ENCODE results near the gene NACC1.

NACC1 gene

GRCh38 chr19:13094771-13095392 is 23.2 kb upstream of the NACC1 start:
- Histone ChIP-seq H3K27ac (ENCODE audit: insufficient read depth, low read depth, low read length, poor library complexity, severe bottlenecking) (peak overlapping the region; percentile 13), H3K9me3 (ENCODE audit: control insufficient read depth, low read length) (no peaks in the 10 kb centered on the region), H3K36me3 (ENCODE audit: control insufficient read depth, insufficient read depth, low read length) (no peaks in the 10 kb centered on the region), H3K27me3 (ENCODE audit: control insufficient read depth, insufficient read depth, low read length, poor library complexity, severe bottlenecking) (peaks cover 95% of the 10 kb centered on the region), H3K4me1 (ENCODE audit: control insufficient read depth, insufficient read depth, low read length) (peaks cover 32% of the 10 kb centered on the region), H3K4me3 (ENCODE audit: insufficient read depth, low read depth, low read length) (peak overlapping the region; percentile 34)
- WGBS, 2 experiments, result 4% methylated on average over 16 of the region's 16 CpGs

GRCh38 chr19:13095393-13095784 is 22.7 kb upstream of the NACC1 start:
- Histone ChIP-seq H3K36me3 (ENCODE audit: control insufficient read depth, insufficient read depth, low read length) (no peaks in the 10 kb centered on the region), H3K27me3 (ENCODE audit: control insufficient read depth, insufficient read depth, low read length, poor library complexity, severe bottlenecking) (peaks cover 95% of the 10 kb centered on the region), H3K4me1 (ENCODE audit: control insufficient read depth, insufficient read depth, low read length) (peaks cover 32% of the 10 kb centered on the region), H3K27ac (ENCODE audit: insufficient read depth, low read depth, low read length, poor library complexity, severe bottlenecking) (peak overlapping the region; percentile 13), H3K9me3 (ENCODE audit: control insufficient read depth, low read length) (no peaks in the 10 kb centered on the region), H3K4me3 (ENCODE audit: insufficient read depth, low read depth, low read length) (peak overlapping the region; percentile 34)
- 0 to 1% methylated on average over 25 of the region's 25 CpGs for WGBS, 2 experiments

GRCh38 chr19:13095934-13096927 is 21.8 kb upstream of the NACC1 start:
- Histone ChIP-seq H3K27ac (ENCODE audit: insufficient read depth, low read depth, low read length, poor library complexity, severe bottlenecking) (no peak overlapping the region), H3K27me3 (ENCODE audit: control insufficient read depth, insufficient read depth, low read length, poor library complexity, severe bottlenecking) (peaks cover 95% of the 10 kb centered on the region), H3K36me3 (ENCODE audit: control insufficient read depth, insufficient read depth, low read length) (no peaks in the 10 kb centered on the region), H3K4me3 (ENCODE audit: insufficient read depth, low read depth, low read length) (peak overlapping the region; percentile 34), H3K9me3 (ENCODE audit: control insufficient read depth, low read length) (no peaks in the 10 kb centered on the region), H3K4me1 (ENCODE audit: control insufficient read depth, insufficient read depth, low read length) (peaks cover 32% of the 10 kb centered on the region)
- WGBS, 2 experiments, result 1 to 2% methylated on average over 44 of the region's 44 CpGs

- peaks cover 27% of the 10 kb centered on the region for H3K4me1 ChIP-seq (ENCODE audit: control insufficient read depth, insufficient read depth, low read length)
- H3K9me3 ChIP-seq (ENCODE audit: control insufficient read depth, low read length), result no peaks in the 10 kb centered on the region
- H3K27me3 ChIP-seq (ENCODE audit: control insufficient read depth, insufficient read depth, low read length, poor library complexity, severe bottlenecking), result peaks cover 95% of the 10 kb centered on the region
- no peaks in the 10 kb centered on the region for H3K36me3 ChIP-seq (ENCODE audit: control insufficient read depth, insufficient read depth, low read length)
- no peak overlapping the region for H3K4me3 ChIP-seq (ENCODE audit: insufficient read depth, low read depth, low read length)
- H3K27ac ChIP-seq (ENCODE audit: insufficient read depth, low read depth, low read length, poor library complexity, severe bottlenecking), result no peak overlapping the region
- 3 to 5% methylated on average over 9 to 17 of the region's 20 CpGs for WGBS, 2 experiments
These were observed 21.0 kb upstream of the NACC1 start for GRCh38 chr19:13097033-13097462.

GRCh38 chr19:13097463-13098258 is 20.4 kb upstream of the NACC1 start:
- no peaks in the 10 kb centered on the region for H3K36me3 ChIP-seq (ENCODE audit: control insufficient read depth, insufficient read depth, low read length)
- peaks cover 24% of the 10 kb centered on the region for H3K4me1 ChIP-seq (ENCODE audit: control insufficient read depth, insufficient read depth, low read length)
- WGBS, 2 experiments, result 2 to 3% methylated on average over 62 to 69 of the region's 69 CpGs
- no peak overlapping the region for H3K4me3 ChIP-seq (ENCODE audit: insufficient read depth, low read depth, low read length)
- no peak overlapping the region for H3K27ac ChIP-seq (ENCODE audit: insufficient read depth, low read depth, low read length, poor library complexity, severe bottlenecking)
- peaks cover 95% of the 10 kb centered on the region for H3K27me3 ChIP-seq (ENCODE audit: control insufficient read depth, insufficient read depth, low read length, poor library complexity, severe bottlenecking)
- no peaks in the 10 kb centered on the region for H3K9me3 ChIP-seq (ENCODE audit: control insufficient read depth, low read length)

- Histone ChIP-seq H3K4me3 (ENCODE audit: insufficient read depth, low read depth, low read length) (no peak overlapping the region), H3K9me3 (ENCODE audit: control insufficient read depth, low read length) (no peaks in the 10 kb centered on the region), H3K4me1 (ENCODE audit: control insufficient read depth, insufficient read depth, low read length) (peaks cover 23% of the 10 kb centered on the region), H3K36me3 (ENCODE audit: control insufficient read depth, insufficient read depth, low read length) (no peaks in the 10 kb centered on the region), H3K27me3 (ENCODE audit: control insufficient read depth, insufficient read depth, low read length, poor library complexity, severe bottlenecking) (peaks cover 97% of the 10 kb centered on the region), H3K27ac (ENCODE audit: insufficient read depth, low read depth, low read length, poor library complexity, severe bottlenecking) (no peak overlapping the region)
- 2% methylated on average over 52 to 58 of the region's 58 CpGs for WGBS, 2 experiments
These were observed 19.6 kb upstream of the NACC1 start for GRCh38 chr19:13098277-13099072.

- Histone ChIP-seq H3K27me3 (ENCODE audit: control insufficient read depth, insufficient read depth, low read length, poor library complexity, severe bottlenecking) (peaks cover 91% of the 10 kb centered on the region), H3K27ac (ENCODE audit: insufficient read depth, low read depth, low read length, poor library complexity, severe bottlenecking) (no peak overlapping the region), H3K9me3 (ENCODE audit: control insufficient read depth, low read length) (no peaks in the 10 kb centered on the region), H3K36me3 (ENCODE audit: control insufficient read depth, insufficient read depth, low read length) (no peaks in the 10 kb centered on the region), H3K4me1 (ENCODE audit: control insufficient read depth, insufficient read depth, low read length) (peaks cover 15% of the 10 kb centered on the region), H3K4me3 (ENCODE audit: insufficient read depth, low read depth, low read length) (no peak overlapping the region)
- WGBS, 2 experiments, result 9 to 10% methylated on average over 77 of the region's 77 CpGs
These were observed 18.7 kb upstream of the NACC1 start for GRCh38 chr19:13099073-13099999.

- Histone ChIP-seq H3K27ac (ENCODE audit: insufficient read depth, low read depth, low read length, poor library complexity, severe bottlenecking) (no peak overlapping the region), H3K27me3 (ENCODE audit: control insufficient read depth, insufficient read depth, low read length, poor library complexity, severe bottlenecking) (peaks cover 83% of the 10 kb centered on the region), H3K9me3 (ENCODE audit: control insufficient read depth, low read length) (no peaks in the 10 kb centered on the region), H3K4me3 (ENCODE audit: insufficient read depth, low read depth, low read length) (no peak overlapping the region), H3K36me3 (ENCODE audit: control insufficient read depth, insufficient read depth, low read length) (no peaks in the 10 kb centered on the region), H3K4me1 (ENCODE audit: control insufficient read depth, insufficient read depth, low read length) (peaks cover 8% of the 10 kb centered on the region)
- WGBS, 2 experiments, result 87 to 90% methylated on average over 12 of the region's 12 CpGs
These were observed 18.0 kb upstream of the NACC1 start for GRCh38 chr19:13100031-13100588.
